HG03432 (cell line): ENCODE results near the gene TENM4.

ENCODE experiments used
- ATAC-seq: cut with Tn5 transposase; IDR thresholded peaks from one replicate; pipeline ENCODE4 v1.9.1; 2021; ENCODE audit warnings: mild to moderate bottlenecking, moderate library complexity; ENCODE audit not compliant: unreplicated experiment

Gene TENM4

DNA sequence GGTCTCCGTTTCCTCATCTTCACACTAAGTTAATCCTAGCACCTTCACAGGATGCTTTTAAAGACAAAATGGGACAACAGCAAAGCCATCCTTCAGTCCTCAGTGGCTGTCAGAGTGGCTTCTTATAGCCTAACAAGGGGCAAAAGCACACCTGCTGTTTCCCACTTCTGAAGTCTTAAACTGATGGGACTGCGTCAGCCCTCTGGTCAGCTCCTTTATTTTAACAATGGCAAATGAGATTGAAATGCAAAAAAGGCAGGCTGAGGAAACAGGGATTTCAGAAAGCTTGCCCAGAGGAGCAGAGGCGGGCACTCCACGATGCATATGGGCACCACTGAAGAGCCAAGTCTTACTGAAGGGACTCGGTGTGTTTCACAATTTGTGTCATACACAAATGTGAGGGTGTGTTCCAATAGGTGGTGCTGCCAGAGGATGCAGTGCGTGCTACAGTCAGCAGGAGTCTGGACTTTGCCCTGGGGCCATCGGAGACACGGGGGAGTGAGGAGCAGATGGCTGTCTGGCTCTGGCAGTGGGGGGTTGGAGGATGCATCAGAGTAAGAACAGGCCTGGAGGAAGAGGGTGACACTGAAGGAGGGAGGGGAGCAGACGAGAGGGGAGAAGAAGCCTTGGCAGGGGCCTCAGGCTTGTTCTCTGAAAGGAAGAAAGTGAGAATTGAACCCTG, 47.3 kb downstream of the TENM4 start:
- ATAC-seq, result no peak

DNA sequence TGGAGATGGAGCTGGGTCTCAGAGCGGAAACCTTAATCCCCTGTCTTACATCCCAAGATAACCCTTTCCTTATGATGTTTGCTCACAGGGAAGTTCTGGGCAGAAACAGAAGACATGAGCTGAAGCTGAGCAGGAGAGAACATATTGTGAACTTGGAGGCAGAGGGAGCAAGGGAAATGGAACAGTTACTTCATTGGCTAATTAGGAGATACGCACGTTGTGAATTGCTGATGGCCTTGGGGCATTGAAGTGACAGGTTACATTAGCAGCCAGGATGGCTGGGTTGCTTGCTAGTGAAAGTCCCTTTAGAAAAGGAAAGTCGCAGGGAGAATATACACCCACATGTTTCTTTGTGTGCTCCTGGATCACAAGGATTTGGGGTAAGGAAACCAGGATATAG, 48.7 kb downstream of the TENM4 start:
- no peak for ATAC-seq

DNA sequence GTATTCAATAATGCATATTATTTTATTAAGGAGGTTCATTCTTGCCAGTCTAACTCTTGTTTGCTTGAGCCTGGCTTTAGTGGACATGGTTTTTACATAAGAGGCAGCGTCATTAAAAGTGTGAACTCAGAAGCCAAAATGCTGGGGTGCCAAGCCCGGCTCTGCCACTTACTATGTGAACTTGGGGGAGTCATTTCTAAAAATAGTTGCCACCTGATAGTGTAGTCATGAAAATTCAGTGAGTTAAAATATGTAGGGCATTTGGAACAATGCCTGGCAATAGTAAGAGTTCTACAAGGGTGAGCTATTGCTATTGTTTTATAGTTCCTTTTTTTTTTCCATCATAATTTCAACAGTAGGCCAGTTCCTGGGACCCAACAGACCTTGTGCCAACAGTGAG, 49.9 kb downstream of the TENM4 start:
- no peak for ATAC-seq

DNA sequence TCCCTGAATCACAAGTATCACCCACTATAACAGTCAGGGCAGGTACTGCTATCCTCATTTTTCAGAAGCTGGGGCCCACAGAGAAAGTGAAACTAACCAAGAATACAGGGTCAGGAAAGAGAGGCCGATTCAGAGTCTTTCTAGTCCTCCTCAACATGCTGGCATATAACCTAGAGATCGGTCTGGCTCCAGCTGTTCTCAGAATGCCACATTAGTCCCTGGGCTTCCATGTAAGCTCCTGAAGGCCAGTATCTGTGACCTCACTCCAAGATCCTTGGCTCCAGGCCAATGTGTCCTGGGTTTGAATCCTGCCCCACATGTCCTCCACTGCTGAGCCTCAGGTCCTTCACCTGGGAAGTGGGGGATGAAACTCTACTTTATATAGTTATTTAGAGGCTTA, 50.4 kb downstream of the TENM4 start:
- no peak for ATAC-seq

DNA sequence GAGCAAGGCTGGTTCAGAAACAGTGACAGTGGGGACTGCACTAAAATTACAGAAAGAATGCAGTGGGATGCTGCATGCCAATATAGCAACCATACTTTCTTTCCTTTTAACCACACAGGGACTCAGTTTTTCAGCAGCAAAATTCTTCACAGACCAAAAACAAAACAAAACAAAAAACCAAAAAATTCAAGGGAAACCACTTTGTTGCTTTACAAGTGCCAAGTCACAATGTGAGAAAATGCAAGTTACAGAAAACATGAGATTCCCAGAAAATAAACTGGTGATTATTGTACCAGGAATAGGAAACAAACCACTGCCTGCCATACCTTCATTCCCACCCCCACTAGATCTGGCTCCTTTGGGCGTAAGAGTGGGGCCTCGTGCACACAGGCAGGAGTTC, 52.6 kb downstream of the TENM4 start:
- no peak for ATAC-seq

DNA sequence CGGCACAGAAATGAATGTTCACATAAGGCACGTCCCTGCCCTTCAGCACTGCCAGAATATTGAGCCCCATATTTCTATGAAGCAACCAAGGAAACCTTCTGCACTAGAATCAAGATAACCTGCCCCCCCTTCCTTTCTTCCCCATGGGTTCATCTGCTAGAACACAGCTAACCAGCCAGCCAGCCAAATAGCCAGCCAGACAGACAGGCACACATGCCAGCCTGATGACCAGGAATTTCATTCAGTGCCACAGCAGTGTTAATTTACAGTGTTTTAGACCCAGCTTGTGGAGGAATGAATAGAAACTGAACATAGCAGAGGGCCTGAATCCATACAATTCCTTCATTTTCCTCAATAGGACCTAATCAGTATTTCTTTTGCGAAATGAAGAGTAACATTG, 57.0 kb downstream of the TENM4 start:
- ATAC-seq, result no peak

DNA sequence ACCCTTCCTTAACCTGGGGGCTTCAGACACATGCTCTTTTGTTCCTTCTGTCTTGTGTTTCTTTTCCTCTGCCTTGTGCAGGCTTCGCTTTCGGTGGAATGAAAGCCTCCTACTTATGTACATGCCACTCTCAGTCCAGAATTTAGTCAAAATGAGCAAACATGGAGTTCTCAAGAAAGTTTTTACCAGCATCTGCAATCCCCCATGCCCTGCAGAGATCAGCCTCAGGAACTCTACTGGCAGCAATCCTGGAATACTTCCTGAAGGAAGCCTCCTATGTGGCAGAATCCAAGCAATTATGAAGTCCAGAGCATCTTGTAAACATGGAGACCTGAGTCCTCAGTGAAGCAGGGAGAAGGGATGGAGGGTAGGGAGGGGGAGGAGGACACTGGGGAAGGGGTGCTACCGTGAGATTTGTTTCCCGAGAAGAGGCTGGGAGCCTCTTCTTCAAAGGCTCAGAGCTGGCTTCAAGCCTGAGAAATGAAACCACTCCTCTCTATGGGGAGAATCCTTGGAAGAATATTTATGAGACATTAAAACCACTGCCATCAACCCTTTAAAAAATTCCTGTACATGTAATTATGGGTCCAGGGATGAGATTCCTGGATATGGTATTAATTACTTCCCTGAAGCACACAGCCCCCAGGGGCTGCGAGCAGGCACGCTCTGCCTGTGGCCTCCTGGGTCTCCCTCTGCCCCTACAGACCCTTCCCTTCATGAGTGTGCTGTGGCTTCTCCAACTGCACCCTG, 58.4 kb downstream of the TENM4 start:
- no peak for ATAC-seq

DNA sequence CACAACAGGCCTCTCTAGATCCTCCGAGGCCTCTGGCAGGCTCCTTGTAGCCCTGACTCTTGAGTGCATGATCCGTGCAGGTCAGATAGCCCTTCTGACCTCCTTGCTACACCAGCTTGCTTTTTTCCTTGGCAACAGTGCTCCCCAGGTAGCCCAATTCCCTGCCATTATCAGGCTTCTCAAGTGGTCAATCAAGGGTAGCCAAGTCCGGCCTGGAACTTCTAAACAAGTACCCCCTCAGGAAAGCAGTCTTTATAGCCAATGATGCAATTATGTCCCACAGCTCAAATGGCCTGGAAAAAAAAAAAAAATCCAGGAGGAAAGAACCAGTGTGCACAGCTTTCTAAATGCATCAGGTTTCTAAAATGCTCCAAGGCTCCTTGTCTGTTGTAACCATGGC, 59.8 kb downstream of the TENM4 start:
- ATAC-seq, result no peak

DNA sequence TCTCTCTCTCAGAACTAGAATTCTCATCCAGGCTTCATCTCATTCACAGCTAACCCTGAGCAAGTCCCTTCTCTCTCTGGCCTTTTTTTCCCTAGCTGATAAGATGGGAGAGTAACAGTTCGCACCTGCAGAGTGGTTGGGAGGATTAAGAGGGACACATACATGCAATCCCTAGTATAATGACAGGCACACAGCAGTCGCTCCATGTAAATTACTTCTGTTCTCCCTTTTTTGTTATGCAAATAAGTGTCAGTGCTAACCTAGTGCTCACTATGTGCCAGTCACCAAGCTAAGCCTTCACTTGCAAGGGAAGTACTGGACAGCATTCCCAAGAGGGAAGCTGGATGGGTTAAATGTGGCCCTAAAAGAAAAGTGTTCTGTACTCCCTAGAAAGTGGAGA, 63.4 kb downstream of the TENM4 start:
- no peak for ATAC-seq

DNA sequence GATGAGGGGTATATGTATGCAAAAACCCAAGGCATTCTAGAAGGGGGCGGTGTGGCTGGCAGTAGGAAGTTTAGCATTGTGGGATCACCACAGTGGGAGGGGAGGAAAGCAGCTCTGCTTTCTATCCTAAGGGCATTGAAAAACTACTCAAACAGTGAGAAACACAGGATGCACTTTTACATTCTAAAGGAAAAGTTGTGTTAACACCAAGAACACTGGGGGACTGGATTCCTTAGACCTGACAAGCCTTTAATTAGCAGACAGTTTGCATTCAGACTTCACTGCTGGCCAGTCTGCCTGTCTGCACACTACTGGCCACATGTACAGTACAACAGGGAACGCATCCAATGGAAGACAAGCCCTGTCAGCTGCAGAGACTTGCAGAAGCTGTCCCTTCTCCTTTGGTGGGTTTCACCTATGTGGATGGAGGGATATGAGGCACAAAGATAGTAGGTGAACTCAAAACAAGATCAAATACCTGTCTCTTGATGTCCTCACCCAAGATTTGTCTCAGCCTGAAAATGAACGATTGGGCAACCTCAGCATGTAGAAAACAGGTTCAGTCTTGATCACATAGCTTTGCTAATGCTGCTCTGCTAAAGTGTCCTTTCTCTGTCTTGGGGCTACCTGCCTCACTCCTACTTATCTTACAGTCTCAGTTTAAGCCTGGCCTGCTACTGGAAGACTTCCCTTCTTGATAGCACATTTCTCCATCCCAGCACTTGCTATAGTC, 64.8 kb downstream of the TENM4 start:
- ATAC-seq, result no peak

DNA sequence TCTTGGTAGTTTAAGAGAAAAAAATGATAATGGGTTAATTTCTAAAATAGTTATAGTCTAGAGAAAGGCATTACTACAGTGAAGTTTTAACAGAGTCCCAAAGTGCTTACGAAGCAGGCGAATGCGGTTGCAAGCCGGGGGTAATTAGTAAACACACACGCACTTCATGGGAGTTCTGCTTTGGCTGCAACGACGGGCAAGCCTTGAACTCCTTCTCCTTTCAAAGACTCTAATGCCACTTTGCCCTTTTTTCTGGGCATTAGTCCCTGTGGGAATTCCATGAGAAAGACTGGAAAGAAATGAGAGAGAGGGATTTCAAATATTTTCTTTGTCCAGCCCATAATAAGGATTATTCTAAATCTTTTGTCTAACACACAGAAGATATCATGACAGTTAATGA, 66.1 kb downstream of the TENM4 start:
- no peak for ATAC-seq

DNA sequence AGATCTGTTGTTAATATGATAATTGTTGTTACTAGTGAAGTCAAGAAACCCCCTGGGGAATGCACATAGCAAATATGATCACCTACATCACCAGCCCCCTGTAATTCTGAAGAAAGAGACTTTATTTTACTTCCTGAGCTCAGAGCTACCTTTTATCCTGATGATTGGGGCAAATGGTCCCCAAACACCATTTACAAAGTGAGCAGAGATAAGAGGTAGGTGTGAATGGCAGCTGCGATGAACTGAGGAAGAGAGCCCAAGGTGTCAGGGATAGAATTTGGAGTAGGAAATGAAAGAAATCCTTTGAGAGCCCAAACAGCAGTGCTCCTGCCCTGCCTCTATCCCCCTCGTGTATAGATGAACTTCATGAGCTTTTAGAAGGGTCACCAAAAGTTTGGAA, 69.1 kb downstream of the TENM4 start:
- ATAC-seq, result no peak

DNA sequence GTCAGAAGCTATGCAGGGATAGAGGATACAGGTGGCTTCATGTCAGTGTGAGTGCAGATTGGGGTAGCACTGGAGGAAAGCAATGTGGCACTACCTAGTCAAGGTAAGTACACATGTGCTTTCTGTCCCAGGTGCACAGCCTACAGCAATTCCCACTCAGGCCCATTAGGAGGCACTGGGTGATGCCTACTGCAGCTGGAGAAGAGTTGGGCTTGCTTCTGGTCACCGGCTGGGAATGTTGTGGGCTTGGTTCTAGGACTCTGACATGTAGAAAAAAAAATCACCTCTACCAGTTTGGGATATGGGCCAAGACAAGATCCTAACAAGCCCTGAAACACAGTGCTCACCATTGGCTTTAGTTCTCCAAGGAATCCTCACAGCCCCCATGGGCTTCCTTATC, 69.7 kb downstream of the TENM4 start:
- no peak for ATAC-seq

DNA sequence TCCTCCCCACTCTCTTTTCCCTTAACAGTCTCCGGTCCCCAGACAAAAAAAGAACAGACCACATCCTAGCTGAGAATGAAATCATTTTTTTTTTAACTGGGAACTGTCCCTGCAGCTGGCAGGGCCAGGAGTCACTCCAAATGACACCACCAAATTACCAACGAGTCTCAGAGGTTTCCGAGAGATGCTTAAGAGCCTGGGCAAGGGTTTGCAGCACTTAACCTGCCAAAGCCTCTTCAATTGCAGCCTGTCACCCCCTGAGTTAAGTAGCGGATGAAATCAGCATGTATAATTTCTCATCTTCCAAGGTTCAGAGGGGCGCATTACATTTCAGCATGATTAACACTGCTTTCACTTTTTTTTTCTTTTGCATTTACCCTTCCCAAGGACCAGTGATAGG, 71.8 kb downstream of the TENM4 start:
- ATAC-seq, result no peak

DNA sequence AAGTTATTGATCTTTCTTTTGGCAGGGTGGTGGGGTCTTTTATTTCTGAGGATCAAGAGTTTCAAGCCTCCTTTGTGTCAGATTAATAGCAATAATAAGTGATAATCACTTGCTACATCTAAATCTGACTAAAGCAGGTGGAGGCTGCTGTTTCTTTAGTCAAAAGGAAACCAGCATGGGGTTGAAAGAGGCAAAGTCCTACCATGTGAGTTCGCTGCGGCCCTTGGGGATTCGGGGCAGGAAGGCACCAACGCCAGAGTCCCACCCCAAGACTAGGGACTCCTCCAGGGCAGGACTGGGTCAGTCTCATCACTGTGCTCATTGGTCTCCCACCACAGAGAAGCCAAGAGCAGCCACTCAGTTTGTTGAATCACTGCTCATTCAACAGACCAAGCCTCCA, 73.0 kb downstream of the TENM4 start:
- ATAC-seq, result peak; percentile 67

DNA sequence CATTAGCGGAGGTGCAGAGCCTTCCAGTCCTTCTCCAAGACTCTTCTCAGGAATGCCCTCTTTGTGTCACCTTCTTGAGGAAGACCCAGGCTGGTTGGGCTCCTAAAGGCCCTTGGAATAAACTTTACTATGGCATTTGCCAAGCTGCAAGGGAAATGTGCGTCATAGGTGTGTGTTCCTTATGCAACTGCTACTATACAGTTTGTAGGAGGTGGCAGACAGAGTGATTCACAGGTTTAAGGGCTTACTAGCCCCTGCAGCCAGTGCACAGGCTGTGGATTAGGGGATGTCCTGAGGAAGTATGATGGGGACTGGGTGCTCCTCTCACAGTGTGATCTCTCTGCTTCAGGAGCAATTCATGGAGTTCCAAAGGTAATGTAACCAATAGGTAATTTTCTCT, 74.6 kb downstream of the TENM4 start:
- ATAC-seq, result no peak

DNA sequence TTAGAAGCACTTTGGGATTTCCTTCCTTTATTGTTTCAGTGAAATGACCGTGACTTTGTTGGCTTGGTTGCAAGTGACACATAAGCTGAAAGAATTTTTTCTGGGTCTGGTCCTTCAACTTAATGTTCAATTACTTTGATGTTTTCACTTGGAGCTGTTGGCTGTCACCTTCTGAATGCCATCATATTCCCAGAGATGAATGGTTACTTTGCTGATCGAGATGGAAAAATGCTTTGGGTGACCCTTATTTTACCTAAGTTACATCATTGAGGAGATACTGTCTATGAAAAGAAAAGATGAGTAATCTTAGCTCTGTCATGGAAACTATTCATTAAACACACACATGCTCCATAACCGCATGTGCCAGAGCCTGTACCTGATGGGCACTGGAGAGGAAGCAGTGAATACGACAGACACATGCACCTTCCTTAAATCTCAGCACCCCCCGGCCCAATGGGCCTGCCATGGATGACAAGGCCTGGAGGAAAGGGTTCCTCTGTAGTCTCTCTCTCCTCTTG, 76.9 kb downstream of the TENM4 start:
- ATAC-seq, result no peak

DNA sequence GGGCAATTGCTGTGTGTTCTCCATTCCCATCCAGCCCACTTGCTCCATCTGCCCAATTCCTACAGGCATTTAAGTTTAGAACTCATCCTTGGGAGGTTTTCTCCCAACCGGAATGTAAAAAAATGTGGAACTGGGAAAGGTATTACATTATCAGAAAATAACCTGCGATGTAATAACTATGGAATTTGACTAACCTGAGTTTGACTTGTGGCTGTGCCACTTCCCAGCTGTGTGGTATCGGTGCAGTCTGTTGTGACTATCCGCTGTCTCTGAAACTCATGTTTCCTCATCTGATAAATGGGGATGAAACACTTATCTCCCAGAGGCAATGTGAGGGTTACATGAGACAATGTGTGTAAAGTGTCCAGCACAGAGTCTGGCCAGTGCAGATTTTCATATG, 77.6 kb downstream of the TENM4 start:
- ATAC-seq, result no peak

DNA sequence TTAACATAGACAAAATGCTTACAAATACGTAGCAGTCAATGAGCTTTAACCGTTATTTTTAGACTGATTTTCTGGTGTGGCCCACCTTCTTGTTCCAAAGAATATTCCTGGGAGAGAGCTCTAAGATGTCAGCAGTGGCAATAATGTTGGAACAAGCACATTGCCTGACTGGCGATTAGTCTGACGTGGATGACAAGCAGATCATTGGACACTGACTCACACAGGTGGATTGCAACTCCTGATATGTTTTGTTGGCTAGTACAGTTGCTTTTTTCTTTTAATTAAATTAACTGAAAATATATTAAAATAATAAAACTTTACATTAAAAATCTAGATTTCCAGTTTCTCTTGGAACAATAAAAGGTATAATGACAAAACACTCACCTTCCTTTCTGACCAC, 78.0 kb downstream of the TENM4 start:
- no peak for ATAC-seq

DNA sequence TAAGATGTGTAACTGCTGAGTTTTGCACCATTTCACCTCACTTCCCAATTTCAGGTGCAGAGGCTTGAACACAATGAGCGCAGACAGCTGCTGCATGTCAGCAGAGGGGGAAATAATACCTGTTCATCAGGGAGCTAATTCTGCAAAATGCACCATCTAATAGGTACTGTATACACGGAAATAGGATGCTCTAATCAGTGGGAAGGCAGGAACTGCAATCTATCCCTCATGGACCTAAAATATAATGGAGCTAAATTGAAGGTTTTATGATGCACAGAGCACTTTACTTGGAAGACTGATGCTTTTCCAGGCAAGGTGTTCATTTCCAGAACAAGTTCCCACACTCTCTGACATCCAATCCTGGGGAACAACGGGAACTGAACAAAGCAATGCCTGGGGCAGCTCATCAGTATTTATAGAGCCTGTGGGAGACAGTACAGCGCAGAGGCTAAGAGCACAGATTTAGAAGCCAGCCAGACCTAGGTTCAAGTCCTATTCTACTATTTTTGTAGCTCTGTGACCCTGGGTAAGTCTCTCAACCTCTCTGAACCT, 78.5 kb downstream of the TENM4 start:
- ATAC-seq, result no peak

DNA sequence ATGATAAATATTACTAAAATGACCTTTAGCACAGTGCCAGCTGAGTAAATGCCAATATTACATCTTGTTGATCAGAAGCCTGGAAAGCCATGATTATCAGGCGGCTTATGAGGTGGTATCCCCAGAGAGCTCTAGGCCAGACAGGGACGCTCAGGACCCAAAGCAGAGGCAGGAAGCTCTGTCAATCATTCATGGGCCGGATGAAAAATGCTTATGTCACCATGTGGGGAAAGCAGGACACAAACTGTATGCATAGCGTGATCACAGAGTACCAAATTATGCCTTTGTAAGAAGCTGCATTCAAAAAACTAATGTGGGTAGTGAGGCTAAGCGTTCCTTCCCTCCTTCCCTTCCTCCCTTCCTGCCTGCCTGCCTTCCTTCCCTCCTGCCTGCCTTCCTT, 82.6 kb downstream of the TENM4 start:
- ATAC-seq, result no peak

DNA sequence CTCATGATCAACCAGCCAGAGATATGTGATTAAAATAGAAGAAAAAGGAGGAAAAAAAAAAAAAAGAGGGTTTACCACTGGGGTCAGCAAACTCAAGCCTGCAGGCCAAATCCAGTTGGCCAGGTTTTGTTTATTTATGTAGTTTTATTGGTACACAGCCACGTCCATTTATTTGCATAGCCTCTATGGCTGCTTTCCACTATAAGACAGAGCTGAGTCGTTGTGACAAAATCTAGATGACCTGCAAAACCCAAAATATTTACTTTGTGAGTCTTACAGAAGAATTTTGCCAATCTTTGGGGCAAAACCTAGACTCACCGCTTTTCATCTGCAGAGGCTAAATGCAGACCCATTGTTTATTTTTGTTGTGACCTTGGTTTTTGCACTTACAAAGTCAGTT, 87.1 kb downstream of the TENM4 start:
- no peak for ATAC-seq
